GM19238 (cell line): ENCODE measurements around the gene RARS1.
A peak's percentile ranks its signal among the peaks of the same experiment; 100 is the strongest.

ENCODE experiments used
- DNase-seq: peaks from one replicate; pipeline ENCODE4 v3.0.0; 2011; ENCODE audit warnings: low spot score; ENCODE audit not compliant: insufficient read length

Gene RARS1

DNA sequence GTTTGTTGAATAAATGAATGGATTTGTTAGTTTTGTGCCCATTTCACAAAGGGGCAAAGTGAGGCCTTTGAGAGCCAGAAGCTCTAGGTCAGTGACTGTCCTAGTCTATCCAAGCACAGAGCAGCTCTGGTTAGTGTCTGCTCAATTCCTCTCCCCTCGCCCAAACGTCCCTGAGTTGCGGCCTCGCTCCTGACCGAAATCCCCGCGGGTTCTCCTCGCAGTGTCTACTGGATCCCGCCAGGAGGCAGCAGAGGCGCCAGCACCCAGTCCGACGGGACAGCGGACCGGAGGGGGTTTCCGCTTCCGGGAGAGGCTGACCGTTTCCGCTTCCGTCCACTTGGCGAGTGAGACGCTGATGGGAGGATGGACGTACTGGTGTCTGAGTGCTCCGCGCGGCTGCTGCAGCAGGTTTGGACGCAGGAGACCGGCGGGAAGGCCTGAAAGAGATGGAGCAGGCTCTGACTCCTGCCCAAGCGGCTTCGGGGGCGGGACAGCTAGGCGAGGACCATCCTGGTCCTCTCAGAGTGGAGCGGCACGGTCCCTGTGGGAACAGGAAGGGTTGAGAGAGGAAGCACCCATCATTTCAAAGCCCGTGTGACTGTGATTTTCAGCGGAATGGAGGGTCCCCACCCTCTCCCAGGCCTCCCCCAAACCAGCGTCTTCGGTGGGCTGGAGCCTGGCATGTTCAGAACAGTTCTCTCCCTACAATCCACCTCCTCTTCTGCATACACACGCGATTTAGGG is at the start of gene RARS1:
TSS of gene RARS1 (plus strand) at position 336 of the 744 bp plus-strand sequence. CDS start at position 364, 28 bp downstream.
- peak; percentile 81 for DNase-seq

DNA sequence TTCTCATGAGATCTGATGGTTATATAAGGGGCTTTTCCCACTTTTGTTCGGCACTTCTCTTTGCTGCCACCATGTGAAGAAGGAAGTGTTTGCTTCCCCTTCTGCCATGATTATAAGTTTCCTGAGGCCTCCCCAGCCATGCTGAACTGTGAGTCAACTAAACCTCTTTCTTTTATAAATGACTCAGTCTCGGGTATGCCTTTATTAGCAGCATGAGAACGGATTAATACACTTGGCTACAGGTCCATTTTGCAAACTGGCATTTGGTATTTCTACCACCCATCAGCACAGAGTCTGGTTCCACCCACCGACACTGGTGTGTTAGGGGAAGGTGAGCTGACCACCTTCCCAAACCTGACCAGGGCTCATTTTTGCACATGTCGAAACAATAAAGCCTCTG is 47.9 kb upstream of the RARS1 start:
- no peak for DNase-seq

DNA sequence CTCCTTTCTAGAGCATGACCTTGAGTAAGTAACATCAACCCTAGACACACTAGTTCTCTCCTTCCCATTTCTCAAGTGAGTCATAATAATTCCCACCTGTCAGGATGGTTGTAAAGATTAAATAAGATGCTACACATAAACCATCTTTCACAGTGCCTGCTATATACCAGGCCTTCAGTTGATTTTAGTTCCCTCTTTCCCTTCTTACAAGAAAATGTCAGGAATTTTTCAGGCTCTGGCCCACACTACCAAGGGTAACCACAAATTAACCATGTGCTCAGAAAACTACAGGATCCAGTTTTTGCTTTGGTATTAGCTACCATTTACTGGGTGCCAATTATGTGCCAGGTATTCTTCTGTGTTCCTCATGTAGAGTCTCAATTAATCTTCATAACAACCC is 42.7 kb upstream of the RARS1 start:
- no peak for DNase-seq

DNA sequence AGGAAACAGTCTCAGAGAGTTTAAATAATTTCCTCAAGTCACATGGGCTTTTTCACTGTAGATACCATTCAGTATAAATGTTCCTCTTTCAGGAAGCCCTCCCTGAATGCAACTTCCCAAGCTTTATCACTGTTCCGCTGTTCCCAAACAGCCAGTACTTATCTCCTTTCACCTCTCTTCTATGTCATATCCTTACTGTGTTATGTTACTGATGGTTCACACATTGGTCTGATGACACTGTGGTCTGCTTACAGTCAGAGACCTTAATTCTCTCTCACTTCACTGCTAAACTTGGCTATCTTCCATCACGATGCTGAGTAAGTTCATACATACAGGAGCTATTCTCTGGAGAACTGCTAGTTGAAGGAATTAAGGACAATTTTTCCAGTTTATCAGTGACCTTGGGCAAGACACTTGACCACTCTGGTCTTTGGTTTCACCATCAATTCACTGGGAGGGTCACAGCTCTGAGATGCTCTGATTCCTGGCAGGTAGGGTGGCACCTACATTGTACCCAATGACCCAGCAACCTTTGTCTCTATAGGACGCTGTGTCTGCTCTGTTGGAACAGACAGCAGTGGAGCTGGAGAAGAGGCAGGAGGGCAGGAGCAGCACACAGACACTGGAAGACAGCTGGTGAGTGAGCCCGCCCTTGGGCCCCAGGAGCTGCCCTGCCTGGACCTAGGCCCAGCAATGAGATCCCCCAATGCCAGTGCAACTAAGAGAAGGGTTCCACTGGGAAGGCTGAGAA is 42.1 kb upstream of the RARS1 start:
- DNase-seq: no peak

DNA sequence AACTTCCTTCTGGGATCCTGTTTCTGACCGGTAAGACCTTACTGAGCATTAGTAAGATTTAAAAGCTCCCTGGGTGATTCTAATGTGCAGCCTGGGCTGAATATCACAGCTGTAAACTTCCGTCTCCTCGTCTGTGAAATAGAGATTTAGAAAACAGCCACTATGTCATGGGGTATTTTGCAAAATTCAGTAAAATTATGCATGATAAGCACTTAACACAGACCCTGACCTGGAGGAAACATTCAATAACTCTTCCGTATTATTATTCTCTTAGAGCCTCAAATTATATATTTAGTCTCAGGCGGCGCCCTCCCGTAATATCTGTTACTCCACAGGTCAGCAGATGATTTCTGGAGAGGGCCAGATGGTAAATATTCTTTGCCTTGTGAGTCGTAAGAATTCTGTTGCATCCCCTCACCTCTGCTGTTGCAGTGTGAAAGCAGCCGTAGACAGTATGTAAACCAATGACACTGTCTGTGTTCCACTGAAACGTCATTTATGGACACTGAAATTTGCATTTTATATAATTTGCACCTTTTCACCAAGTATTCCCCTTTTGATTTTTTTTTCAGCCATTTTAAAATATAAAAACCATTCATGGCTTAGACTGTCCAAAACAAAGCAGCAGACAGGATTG is 39.2 kb upstream of the RARS1 start:
- no peak for DNase-seq

DNA sequence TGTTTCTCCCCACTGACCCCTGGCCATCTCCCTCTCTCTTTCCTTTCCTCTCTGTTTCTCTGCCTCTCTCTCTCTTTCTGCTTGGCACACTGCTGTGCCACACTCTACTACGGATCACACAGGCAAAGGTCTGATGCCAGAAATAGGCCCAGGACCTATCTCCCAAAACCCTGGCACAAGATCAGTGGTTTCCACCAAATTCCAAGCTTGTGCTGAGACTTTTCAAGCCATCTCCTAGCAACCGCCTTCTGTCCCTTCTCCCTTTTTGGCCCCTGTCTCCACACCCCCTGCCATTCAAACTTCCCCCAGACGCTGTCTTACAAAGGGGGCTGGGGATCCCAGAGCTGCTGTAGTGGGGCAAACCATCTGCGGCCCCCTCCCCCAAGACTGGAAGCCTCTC is 38.5 kb upstream of the RARS1 start:
- DNase-seq: no peak

DNA sequence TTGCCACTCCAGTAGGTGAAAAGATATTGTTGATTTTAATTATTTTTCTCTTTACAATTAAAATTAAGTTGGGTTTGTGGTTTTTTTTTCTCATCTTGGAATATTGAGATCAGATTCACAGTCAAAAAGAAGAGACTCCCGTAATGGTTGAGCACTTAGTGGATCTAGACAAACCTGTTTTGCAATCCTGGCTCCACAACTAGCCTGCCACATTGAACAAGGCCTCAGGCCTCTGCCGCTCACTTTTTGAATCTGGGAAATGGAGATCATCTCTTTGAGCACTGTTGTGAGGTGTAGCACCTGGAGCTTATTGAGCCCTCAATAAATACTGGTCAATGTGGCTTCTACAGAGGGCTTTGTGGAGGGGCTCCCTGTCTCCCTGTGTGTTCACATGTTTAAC is 37.1 kb upstream of the RARS1 start:
- DNase-seq: no peak

DNA sequence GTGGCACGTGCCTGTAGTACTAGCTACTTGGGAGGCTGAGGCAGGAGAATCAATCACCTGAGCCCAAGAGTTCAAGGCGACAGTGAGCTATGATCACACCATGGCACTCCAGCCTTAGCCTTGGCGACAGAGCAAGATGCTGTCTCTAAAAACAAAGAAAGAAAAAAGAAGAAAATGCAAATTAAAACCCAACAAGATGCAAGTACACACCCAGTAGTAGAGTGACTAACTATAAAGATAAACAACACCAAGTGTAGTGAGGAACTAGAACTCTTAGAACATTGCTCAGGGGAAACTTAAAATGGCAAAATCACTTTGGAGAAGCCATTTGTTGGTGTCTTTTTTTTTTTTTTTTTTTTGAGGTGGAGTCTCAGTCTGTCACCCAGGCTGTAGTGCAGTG is 34.7 kb upstream of the RARS1 start:
- DNase-seq: no peak

DNA sequence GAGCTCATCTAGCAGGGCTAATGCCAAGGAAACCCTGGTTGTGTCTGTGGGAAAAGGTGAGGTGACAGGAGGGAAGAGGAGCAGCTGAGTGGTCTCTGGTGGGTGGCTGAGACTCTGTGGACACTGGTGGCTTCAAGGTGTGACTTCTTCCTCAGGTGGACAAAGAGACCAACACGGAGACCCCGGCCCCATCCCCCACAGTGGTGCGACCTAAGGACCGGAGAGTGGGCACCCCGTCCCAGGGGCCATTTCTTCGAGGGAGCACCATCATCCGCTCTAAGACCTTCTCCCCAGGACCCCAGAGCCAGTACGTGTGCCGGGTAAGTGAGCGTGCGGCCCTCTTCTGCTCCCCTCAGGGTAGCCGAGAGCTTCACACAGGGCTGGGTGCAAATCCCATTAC is 31.1 kb upstream of the RARS1 start:
- no peak for DNase-seq

DNA sequence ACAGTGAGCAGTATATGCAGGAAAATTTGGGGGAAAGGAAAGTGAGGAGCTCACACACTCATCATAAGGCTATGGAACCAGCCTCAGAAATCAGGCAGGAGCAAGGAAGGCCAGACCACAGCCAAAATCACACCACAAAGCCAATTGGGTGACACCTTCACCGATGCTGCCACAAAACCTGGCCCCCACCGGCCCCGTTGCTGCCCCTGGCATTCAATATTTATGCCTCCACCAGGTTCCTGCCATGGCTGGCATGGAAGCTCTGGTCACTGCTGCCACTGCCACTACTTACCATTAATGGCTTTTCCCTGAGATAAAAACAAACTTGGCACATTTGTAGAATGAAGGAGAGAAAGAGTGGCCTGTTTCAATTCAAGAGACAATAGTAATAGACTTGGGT is 28.7 kb upstream of the RARS1 start:
- no peak for DNase-seq

DNA sequence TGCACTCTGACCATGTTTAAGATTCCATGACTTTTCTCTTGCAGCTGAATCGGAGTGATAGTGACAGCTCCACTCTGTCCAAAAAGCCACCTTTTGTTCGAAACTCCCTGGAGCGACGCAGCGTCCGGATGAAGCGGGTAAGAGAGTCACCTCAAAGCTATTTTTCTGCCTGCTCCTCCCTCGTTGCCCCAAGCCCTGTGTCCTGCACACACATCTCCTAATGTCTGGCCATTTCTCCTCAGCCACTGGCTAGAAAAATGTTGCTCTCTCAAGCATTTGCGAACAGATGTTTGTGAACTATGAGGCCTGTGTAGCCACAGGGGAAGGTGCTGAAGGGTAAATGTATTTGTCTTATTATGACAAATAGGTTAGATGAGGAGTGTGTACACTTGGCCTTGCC is 25.7 kb upstream of the RARS1 start:
- DNase-seq: no peak

DNA sequence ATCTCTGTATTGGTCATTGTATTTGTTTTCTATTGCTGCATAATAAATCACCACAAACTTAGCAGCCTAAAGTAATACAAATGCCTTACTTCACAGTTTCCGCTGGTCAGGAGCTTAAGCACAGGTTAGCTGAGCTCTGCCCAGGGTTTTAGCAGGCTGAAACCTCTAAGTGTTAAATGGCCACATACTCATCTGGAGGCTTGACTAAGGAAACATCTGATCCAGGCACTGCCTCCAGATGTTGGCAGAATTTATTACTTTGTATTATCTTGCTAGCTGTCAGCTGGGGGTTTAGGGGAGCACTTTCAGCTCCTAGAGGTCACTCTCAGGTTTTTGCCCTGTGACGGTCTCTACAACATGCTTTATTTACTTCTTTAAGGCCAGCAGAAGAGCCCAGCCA is 23.2 kb upstream of the RARS1 start:
- DNase-seq: no peak

DNA sequence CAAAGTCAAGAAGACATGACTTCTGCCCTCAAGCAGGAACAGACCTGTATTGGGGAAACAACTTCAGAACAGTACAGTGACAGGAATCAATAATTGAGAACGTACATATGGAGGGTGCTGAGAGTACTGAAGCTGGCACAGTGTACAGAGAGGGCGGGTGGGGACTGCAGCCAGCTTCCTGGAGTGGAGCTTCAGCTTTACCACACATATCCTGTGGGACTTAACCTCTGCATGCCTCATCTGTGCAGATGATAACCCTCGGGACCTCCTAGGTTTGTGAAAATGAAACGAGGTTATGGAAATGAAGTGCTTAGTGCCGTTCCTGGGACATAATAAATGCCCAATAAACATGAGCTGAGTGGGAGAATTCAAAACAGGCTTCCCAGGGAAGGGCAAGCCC is 22.1 kb upstream of the RARS1 start:
- no peak for DNase-seq

DNA sequence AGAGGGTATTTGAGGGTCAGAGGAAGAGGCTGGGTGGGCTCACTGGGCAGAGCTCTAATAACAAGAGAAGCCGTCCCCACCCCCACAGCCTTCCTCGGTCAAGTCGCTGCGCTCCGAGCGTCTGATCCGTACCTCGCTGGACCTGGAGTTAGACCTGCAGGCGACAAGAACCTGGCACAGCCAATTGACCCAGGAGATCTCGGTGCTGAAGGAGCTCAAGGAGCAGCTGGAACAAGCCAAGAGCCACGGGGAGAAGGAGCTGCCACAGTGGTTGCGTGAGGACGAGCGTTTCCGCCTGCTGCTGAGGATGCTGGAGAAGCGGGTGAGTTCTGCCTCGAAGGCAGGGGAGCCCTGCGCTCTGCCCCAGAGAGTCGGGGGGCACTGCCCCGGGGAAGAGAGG is 21.6 kb upstream of the RARS1 start:
- no peak for DNase-seq

DNA sequence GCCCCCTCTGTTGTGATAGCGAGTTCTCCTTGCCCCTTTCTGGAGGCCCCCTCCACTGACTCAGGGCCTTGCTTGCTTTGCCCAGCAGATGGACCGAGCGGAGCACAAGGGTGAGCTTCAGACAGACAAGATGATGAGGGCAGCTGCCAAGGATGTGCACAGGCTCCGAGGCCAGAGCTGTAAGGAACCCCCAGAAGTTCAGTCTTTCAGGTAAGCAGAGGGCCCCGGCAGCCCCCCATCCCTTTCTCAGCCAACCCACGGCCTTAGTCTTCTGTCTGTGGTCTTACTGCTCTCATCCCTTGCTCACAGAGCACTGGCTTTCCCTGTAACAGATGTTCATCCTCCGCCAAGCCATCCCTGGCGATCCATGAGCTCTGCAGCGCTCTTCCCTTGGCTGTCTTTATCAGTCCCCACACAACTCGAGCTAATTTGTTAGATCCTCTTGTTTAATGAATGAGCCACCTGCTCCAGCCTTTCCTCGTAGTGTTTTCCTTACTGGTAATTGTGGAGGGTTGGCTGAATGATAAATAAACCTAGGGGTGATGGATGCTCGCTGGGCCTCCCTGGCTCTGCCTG is 18.4 kb upstream of the RARS1 start:
- no peak for DNase-seq

DNA sequence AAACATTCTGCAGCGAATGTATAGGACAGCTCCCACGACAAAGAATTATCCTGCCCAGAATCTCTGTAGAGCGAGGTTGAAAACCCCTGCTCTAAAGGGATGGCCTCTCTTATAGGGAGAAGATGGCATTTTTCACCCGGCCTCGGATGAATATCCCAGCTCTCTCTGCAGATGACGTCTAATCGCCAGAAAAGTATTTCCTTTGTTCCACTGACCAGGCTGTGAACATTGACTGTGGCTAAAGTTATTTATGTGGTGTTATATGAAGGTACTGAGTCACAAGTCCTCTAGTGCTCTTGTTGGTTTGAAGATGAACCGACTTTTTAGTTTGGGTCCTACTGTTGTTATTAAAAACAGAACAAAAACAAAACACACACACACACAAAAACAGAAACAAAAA is 17.4 kb upstream of the RARS1 start:
- DNase-seq: no peak

DNA sequence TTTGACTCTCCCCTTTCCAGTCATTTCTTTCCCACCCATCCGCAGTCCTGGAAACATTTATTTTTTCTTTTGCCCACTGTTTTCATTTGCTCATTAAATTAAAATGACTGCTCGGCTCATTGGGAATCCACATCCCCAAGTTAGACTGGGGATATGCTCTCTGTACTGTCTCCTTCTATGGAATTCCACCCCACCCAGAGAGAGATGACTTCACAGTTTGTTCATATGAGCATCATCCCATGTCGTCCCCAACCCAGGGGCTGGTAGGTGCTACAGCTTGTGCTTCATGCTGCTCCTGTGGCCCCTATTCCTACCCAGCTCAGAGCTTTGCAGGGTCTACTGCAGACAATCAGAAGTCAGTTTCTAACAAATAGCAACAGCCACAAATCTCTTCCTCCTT is 16.5 kb upstream of the RARS1 start:
- DNase-seq: no peak

DNA sequence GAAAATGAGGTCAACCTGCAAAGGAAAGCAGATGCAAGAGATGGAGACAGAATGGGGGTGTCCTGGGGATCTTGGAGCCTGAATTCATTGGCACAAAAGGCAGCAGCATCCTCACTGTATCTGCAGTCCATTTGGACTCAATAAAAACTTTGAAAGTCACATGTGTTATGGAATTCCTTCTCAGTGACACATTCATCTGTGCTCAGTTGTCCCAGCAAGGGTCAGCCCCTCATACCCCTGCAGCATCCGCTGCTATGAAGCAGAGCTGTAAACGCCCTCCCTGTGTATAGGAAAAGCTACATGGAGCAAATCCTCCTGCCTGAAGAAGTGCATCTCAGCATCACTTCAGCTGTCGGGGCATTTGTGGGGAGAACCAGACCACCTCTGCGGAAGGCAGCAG is 14.5 kb upstream of the RARS1 start:
- DNase-seq: no peak

DNA sequence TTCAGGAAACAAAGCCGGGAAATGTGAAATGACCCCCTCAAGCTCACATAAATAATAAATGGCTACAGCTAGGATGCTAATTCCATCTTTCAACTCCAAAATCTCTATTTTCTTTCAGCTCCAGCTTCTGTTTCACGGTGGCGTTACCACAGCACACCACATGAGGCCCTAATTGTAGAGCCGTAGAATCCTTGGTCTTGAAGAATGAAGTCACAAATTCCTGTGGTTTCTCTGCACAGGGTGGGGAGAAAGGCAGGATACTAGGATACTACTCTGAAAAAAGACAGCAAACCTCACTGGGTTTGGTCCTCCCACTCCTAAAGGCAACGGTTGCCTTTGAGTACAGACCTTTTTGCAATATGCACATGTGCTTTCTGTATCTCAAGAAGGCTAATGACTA is 13.9 kb upstream of the RARS1 start:
- DNase-seq: no peak

DNA sequence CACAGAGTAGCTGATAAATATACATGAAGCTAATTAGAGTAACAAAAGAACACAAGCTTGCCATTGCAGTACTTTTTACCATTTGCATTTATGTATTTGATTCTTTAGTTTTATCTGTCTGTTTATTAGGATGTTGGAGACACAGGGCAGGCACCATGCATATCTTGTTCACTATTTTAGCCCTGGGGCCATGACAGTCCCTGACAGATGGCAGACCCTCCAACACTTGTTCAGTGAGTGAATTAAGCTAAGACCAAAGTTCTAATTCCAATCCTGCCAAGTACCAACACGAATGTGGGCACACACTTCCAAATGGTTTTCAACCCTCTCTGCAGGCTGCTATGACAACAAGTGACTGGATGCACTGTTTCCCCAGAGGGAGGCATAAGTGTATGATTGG is 12.0 kb upstream of the RARS1 start:
- no peak for DNase-seq

DNA sequence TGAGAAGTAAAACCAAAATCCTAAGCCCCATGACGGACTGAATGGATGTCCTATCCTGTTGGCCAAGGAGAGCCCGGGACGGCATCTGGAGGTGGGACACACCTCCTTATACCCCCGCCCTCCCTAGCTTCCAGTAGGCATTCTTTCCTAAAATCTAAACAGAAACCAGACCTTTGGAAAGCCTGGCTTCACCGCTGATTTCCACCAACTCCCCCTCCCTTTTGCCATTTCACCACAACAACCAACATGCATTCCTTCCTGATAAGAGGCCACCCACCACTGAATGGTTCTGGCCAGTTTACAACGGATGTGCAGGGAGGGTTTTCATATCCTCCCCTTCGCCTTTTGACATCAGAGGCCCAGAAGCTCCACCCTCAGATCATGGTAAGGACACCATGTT is 9.2 kb upstream of the RARS1 start:
- DNase-seq: no peak

DNA sequence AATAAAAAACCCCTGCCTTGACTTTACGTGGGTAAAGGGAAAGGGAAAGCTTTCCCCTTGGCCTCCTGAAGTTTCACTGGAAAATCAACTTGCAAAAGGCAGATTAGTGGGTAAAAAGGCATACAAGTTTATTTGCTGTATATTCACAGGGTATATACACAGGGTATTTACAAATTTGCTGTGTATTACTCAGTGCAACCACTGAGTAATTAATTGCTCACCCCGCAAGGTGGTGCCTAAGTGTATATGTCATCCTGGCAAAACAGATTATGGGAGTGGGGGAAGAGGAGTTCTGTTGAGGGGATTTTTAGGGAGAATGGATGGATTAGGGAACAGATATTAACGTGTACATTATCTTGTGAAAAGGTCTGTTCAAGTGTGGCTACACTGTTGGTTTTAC is 7.1 kb upstream of the RARS1 start:
- DNase-seq: no peak
